SW480 (cell line): Measurements from ENCODE around the gene TMEM243.
"Not testable (repeated sequence)": the region's sequence is repeated elsewhere in the genome, so short reads cannot be mapped to it uniquely, and the experiment has no call there.

Experiments used
- DNase-seq: peaks from one replicate; pipeline ENCODE4 v3.0.0-alpha.2; 2016; ENCODE audit warnings: low spot score

Gene TMEM243

GRCh38 chr7:87219545-87220025, at the start of gene TMEM243:
Gene TMEM243, minus strand, starts transcription at chr7:87219732. Its CDS starts 229 bp downstream, at chr7:87219503.
- DNase-seq = peak; percentile 71

- no peak for DNase-seq
Measured at GRCh38 chr7:87267239-87267900, 47.8 kb upstream of the TMEM243 start.

- no peak for DNase-seq
Measured at GRCh38 chr7:87263537-87263936, 44.0 kb upstream of the TMEM243 start.

GRCh38 chr7:87253589-87254087, 34.1 kb upstream of the TMEM243 start:
- no peak for DNase-seq

GRCh38 chr7:87245671-87246070, 26.1 kb upstream of the TMEM243 start:
- DNase-seq = not testable (repeated sequence)

GRCh38 chr7:87238464-87239051, 19.0 kb upstream of the TMEM243 start:
- DNase-seq = not testable (repeated sequence)

GRCh38 chr7:87234949-87235348, 15.4 kb upstream of the TMEM243 start:
- peak; percentile 31 for DNase-seq

- DNase-seq = no peak
Measured at GRCh38 chr7:87231711-87232110, 12.2 kb upstream of the TMEM243 start.

GRCh38 chr7:87231258-87231657, 11.7 kb upstream of the TMEM243 start:
- DNase-seq = no peak

- DNase-seq = no peak
Measured at GRCh38 chr7:87226495-87226894, 7.0 kb upstream of the TMEM243 start.

GRCh38 chr7:87225696-87226095, 6.2 kb upstream of the TMEM243 start:
- DNase-seq = peak; percentile 15

GRCh38 chr7:87223666-87224065, 4.1 kb upstream of the TMEM243 start:
- DNase-seq = no peak

GRCh38 chr7:87220734-87221215, 1.2 kb upstream of the TMEM243 start:
- peak; percentile 64 for DNase-seq

- DNase-seq = peak; percentile 89
Measured at GRCh38 chr7:87220026-87220733, 648 bp upstream of the TMEM243 start.

GRCh38 chr7:87218796-87219544, 562 bp downstream of the TMEM243 start:
- DNase-seq = peak; percentile 68

- DNase-seq = no peak
Measured at GRCh38 chr7:87217983-87218653, 1.4 kb downstream of the TMEM243 start.

- no peak for DNase-seq
Measured at GRCh38 chr7:87216701-87217508, 2.6 kb downstream of the TMEM243 start.

GRCh38 chr7:87215046-87215445, 4.5 kb downstream of the TMEM243 start:
- DNase-seq = no peak

GRCh38 chr7:87213811-87214210, 5.7 kb downstream of the TMEM243 start:
- no peak for DNase-seq

GRCh38 chr7:87213252-87213651, 6.3 kb downstream of the TMEM243 start:
- no peak for DNase-seq

- DNase-seq = no peak
Measured at GRCh38 chr7:87212498-87212897, 7.0 kb downstream of the TMEM243 start.
